HG02981 (cell line): ENCODE measurements around the gene RTKN2.
A peak's percentile ranks its signal among the peaks of the same experiment; 100 is the strongest.
"Not testable (repeated sequence)": the region's sequence is repeated elsewhere in the genome, so short reads cannot be mapped to it uniquely, and the experiment has no call there.

ENCODE experiments used
- ATAC-seq: cut with Tn5 transposase; IDR thresholded peaks from one replicate; pipeline ENCODE4 v1.9.1; 2021; ENCODE audit warnings: mild to moderate bottlenecking, moderate library complexity; ENCODE audit not compliant: unreplicated experiment

Gene RTKN2

GRCh38 chr10:62261666-62262065, 7.0 kb downstream of the RTKN2 start:
- ATAC-seq: no peak

DNA sequence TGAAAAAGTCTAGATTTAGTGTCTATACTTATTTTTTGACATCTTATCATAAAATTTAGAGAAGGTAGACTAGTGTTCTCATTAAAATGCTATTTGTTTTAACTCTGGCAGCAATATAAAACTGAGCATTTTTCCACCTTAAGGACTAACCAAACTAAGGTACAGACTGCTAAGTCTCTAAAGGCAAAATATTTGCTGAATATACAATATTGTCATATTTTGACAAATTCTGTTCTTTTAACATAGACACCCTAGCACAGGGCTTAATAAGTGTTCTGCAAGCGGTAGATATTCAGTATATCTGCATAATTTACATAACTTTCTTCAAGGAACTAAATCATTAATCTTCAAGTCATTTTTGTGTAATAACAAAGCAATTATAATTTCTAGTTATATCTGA, 8.6 kb downstream of the RTKN2 start:
- no peak for ATAC-seq

DNA sequence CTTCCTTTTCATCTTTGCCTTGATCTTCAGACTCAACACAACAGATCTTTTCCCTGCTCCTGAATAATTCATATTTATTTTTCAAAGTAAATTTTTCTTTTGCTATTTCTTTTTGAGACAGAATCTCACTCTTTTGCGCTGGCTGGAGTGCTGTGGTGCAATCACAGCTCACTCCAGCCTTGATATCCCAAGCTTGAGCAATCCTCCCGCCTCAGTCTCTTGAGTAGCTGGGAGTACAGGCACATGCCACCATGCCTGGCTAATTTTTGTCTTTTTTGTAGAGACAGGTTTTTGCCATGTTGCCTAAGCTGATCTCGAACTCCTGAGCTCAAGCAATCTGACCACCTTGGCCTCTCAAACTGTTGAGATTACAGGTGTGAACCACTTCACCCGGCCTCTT, 9.2 kb downstream of the RTKN2 start:
- ATAC-seq: no peak

- ATAC-seq: no peak
Observed at GRCh38 chr10:62258926-62259325, 9.7 kb downstream of the RTKN2 start.

GRCh38 chr10:62253704-62254103, 14.9 kb downstream of the RTKN2 start:
- ATAC-seq: no peak

- no peak for ATAC-seq
Observed at GRCh38 chr10:62252051-62252450, 16.6 kb downstream of the RTKN2 start.

DNA sequence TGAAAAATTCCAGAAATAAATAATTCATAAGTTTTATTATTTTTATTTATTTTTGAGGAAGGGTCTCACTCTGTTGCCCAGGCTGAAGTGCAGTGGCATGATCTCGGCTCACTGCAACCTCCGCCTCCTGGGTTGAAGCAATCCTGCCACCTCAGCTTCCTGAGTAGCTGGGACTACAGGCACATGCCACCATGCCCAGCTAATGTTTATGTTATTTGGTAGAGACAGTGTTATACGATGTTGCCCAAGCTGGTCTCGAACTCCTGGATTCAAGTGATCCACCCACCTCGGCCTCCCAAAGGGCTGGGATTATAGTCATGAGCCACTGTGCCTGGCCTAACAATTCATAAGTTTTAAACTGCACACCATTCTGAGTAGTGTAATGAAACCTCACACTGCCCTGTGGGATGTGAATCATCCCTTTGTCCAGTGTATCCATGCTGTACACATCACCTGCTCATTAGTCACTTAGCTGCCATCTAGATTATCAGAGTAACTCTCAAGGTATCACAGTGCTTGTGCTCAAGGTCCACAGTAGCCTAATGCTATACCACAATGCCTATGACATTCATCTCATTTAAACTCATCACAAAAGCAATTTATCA, 17.9 kb downstream of the RTKN2 start:
- ATAC-seq: no peak

GRCh38 chr10:62249957-62250356, 18.7 kb downstream of the RTKN2 start:
- no peak for ATAC-seq

- ATAC-seq: no peak
Observed at GRCh38 chr10:62248465-62248864, 20.2 kb downstream of the RTKN2 start.

DNA sequence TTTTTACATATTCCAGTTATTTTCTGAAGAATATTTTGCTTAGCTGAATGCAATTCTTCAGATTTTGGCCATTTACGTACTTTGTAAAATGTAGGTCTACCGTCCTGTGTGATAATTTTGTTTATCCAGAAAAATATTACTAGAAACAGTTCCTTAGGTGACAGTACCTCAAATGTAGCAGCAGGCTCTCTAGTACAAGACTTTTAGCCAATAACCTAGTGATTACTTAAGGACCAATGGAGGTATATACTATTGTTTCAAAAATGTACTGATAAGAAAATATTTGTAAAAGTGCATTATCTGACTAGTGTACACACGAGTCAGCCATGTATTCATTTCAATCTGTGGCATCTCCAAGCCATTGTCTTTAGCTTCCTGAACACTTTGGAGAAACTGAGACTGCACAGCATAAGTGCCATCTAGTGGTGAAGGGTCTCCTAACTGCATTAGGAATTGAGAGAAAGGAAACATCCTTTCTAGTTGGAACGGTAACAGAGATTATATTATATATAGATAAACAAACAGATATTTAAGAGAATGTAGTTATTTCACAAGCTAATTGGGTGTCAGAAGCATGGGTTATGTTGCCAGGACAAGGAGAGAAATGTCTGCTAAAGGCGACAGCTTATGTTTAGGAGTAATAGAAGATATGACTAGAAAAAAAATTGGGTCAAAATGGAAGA, 23.7 kb downstream of the RTKN2 start:
- peak; percentile 54 for ATAC-seq

DNA sequence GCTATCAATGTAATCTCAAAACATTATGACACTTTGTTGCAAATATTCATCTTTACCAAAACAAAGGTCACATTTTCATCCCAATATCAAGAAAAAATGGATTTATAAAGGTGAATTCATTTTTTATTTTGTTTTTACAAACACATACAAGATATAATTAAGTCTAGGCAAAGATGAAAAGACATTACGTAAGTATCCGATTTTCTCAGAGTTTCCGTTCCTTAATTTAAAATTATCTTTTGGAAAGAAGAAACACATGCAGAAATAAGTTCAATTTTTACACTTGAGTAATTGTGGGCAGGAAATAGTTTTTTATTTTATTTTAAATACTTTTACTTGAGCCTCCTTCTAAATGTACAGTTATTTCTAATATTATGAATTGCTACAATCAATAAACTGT, 24.6 kb downstream of the RTKN2 start:
- no peak for ATAC-seq

- peak; percentile 47 for ATAC-seq
Observed at GRCh38 chr10:62243647-62243997, 25.0 kb downstream of the RTKN2 start.

DNA sequence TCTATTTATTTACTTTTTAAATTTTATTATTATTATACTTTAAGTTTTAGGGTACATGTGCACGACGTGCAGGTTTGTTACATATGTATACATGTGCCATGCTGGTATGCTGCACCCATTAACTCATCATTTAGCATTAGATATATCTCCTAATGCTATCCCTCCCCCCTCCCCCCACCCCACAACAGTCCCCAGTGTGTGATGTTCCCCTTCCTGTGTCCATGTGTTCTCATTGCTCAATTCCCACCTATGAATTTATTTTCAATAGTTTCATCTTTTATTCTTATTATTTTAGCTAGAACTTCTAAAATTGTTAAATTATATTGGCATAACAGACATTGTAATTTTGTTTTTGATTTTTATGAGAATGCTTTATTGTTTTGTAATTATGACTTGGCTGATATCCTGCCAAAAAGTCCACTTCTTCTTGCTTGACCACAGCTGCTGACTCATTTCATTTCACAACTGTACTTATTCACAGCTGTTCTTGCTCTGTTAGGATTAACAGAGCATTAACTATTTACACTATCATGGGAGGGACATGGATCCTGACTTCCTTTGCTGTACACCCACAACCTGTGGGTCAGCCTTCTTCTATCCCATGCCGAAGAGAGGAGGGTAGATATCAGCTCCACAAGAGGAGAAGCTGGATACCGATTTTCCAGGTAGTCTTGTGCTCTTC, 25.5 kb downstream of the RTKN2 start:
- peak; percentile 88 for ATAC-seq

DNA sequence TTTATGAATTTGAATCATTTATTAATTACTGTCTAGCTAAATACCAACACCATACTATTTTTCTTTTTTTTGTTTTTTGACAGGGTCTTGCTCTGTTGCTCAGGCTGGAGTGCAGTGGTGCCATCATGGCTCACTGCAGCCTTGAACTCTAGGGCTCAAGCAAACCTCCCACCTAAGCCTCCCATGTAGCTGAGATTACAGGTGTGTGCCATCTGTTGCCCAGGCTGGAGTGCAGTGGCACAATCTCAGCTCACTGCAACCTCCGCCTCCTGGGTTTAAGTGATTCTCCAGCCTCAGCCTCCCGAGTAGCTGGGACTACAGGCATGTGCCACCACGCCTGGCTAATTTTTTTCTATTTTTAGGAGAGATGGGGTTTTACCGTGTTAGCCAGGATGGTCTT, 27.1 kb downstream of the RTKN2 start:
- ATAC-seq: not testable (repeated sequence)

- ATAC-seq: no peak
Observed at GRCh38 chr10:62239994-62240393, 28.6 kb downstream of the RTKN2 start.

- ATAC-seq: no peak
Observed at GRCh38 chr10:62238880-62239279, 29.8 kb downstream of the RTKN2 start.

DNA sequence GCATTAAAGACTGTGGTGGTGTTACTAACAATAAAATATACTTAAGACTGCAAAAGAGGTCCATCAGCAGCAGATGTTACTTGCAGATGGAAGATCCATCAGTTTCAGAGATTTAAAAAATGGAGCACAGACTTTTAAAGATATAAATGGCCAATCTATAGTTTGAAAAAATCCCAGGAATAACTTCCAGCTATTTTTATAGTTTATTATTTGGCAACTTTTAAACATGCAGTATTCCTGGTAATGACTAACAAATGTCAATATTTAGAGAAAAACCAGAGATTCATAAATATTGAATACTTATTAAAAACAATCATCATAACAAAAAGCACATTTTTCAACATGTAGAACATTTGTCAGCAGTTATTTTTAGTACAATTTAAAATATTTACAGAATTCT, 30.7 kb downstream of the RTKN2 start:
- ATAC-seq: no peak

DNA sequence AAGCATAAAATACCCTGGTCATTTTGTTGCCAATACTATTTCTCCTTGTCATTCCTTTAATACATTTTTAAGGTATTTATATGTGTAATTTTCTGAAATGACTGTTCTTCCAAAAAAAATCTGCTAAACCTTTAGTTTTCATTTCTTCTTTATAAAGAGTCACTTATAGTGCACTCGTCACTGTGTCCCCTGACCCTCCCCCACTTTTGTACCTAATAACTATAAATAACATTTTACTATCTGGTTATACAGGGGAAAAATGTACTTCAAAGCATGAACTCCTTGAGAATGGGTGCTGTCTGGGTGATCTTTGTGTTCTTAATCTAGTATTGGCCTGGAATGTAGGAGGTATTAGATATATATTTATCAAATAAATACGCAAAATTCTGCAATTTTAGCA, 31.1 kb downstream of the RTKN2 start:
- ATAC-seq: no peak

GRCh38 chr10:62234077-62234605, 34.5 kb downstream of the RTKN2 start:
- ATAC-seq: no peak

DNA sequence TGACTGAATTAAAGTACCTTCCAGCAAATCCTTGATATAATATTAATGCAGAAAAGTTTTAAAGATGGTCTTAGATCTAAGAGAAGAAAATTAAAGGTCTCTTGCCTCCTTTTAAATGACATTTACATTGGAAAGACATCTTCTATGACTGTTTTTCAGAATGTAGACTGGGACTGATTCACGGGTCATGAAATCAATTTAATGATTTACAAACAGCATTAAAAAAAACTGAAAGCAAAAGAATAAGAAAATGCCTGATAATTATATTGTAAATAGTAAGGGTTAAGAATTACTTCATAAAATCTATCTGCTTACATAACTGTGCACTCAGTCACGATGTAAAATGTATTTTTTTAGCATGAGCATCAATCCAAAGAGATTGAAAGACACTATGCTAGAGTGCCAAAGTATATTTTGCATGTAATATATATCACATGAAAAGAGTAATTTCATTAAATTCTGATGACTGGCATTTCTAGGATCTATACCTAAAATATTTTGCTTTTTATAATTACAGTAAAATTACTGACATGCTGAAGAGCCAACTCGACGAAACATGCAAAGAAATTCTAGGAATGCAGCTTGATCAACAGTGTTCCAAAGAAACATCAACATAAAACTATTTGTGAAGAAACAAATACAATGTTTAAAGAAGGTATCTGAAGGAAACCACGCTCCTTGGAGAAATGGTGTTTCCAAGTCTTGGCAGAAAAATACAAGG, 35.1 kb downstream of the RTKN2 start:
- ATAC-seq: no peak

DNA sequence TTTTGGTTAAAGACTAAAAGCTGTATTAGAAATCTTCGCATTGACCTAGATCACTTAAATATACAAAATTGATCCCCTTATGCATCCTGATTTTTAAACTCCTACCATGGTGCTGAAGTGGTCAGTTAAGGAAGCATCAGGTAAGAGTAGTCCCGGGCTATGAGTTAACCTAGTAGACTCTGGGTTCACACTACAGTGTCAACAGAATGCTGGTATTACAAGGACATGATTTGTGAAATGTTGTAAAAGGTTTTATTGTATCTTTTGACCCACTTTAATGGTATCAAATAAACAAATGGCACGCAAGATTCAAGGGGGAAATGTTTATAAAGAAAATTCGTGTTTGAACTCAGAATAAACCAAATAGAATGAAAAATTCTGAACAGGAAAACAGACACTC, 36.8 kb downstream of the RTKN2 start:
- ATAC-seq: no peak

DNA sequence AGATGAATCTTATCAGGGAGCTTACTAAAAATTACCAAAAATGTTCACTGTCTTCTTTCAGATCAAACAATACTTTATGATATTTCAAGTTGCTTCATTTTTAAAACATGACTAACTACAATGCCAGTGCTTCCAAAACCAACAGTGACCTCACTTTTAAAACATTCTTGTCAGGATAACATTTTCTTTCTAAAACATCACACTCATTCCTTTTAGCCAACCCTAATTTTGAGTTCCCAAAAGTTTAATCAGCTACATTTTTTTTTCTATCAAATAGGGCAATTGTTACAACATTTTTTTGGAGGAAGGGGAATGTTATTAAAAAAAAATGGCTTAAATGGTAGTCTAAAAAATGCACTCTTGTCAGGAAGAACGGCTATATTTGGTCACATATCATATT, 37.3 kb downstream of the RTKN2 start:
- ATAC-seq: no peak
